Measurements from ENCODE around the gene ATXN2. TPM values are rescaled to one million over a fixed set of nuclear protein-coding genes. Genes with fewer than 3 reads are reported as not detected.

The ATXN2 gene
- total and polyA plus RNA-seq, 8 donors = 12.9 to 28.2 (median 19.4) TPM

DNA sequence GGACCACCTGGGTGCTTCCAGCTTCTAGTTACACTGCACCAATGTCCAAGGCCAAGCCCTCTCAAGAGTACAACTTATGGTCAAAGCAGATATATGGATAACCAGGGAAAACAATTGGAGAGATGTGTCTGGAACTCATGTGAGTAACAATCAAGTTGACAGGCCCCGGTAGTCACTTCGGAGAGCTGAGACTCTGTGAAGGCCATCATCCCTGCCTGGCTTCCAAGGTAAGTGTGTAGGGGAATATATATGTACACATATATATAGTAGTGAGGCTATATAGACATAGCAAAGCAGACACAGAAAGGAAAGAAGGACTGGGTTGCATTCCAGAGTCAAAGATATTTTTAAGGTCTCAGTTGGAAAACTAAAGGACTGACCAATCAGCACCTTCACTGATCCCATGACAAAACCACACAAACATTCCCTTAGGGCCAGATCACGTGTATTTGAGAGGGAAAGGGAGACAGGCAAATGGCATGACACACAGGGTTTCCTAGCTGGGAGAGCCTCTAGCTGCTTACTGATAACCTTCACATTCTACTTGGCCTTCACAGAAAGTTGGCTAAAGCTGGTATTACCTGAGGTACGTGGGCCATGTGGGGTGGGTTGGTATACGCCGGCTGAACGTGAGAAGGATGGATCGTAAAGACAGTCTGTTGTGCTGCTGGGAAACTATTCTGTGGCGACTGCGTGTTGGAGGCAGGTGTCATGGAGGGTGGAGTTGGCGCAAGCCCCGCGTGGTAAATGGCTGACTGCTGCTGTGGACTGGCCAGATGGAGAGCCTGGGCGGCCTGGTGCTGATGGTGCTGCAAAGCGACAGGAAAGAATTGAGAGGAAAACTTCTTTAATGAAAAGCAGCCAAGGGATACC is 143.4 kb downstream of the ATXN2 start:
- H3K9me3 ChIP-seq = no peaks in the 10 kb centered on the region
- ATAC-seq (no peak), FAIRE-seq (no peak), DNase-seq (no peak)
- 86 to 90% methylated on average over 15 of the region's 15 CpGs for WGBS, 2 donors
- intact Hi-C loops (cut with DNase I) = no loop called here
- no peaks in the 10 kb centered on the region for H3K27me3 ChIP-seq
- no peak overlapping the region for H3K4me3 ChIP-seq
- peaks cover 0 to 9% (median 0%) of the 10 kb centered on the region in 3 donors for H3K4me1 ChIP-seq
- TF ChIP-seq, protein P1, sequence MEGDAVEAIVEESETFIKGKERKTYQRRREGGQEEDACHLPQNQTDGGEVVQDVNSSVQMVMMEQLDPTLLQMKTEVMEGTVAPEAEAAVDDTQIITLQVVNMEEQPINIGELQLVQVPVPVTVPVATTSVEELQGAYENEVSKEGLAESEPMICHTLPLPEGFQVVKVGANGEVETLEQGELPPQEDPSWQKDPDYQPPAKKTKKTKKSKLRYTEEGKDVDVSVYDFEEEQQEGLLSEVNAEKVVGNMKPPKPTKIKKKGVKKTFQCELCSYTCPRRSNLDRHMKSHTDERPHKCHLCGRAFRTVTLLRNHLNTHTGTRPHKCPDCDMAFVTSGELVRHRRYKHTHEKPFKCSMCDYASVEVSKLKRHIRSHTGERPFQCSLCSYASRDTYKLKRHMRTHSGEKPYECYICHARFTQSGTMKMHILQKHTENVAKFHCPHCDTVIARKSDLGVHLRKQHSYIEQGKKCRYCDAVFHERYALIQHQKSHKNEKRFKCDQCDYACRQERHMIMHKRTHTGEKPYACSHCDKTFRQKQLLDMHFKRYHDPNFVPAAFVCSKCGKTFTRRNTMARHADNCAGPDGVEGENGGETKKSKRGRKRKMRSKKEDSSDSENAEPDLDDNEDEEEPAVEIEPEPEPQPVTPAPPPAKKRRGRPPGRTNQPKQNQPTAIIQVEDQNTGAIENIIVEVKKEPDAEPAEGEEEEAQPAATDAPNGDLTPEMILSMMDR (IDR thresholded peaks at IDR 0.05) = no peak
- peaks cover 0 to 39% (median 29%) of the 10 kb centered on the region in 3 donors for H3K36me3 ChIP-seq
- H3K27ac ChIP-seq = no peak overlapping the region

DNA sequence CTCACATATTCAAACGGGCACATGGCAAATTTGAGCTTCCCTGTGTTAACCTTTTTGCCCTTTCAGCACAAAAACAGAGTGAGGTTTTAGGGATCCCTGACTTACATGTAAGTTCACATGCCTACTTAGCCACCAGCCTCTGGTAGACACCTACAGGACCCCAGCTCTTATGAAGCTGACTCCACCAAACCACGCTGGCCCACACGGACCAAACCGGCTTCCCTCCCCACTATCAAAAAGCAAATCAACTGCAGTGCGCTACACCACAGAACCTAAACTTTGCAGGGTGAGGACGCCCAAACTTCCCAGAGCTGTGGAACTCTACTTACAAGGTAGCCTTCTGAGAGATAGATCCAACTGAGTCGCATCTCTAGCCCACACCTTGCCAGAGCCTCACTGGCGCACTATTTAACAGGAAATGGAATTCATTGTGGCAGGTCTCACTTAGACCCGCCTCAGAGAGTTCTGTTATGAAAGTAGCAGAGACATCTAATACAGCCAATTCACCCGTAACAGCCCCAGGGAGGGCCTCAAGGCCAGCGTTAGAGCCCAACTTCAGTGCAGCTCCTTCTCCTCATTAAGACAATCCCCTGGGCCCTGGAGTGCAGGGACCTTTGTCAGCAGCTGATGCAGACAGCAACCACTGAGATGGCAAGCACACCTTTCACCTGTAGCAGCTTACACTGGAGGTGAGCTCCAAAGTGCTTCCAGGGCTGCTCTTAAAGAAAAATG is 144.2 kb downstream of the ATXN2 start:
- intact Hi-C loops (cut with DNase I) = loop anchor here in 1 of 3 donors (5.0 kb wide), 1 partner anchor 58 kb away; no protein-coding TSS in a partner anchor
- H3K4me3 ChIP-seq = no peak overlapping the region
- H3K27me3 ChIP-seq = no peaks in the 10 kb centered on the region
- peaks cover 0 to 39% (median 32%) of the 10 kb centered on the region in 3 donors for H3K36me3 ChIP-seq
- DNase-seq (no peak), FAIRE-seq (no peak), ATAC-seq (no peak)
- H3K4me1 ChIP-seq = peaks cover 0 to 9% (median 0%) of the 10 kb centered on the region in 3 donors
- TF ChIP-seq, protein P1 (IDR thresholded peaks at IDR 0.05) = no peak
- 83% methylated on average over 11 of the region's 11 CpGs for WGBS, 2 donors
- no peak overlapping the region for H3K27ac ChIP-seq
- H3K9me3 ChIP-seq = no peaks in the 10 kb centered on the region

DNA sequence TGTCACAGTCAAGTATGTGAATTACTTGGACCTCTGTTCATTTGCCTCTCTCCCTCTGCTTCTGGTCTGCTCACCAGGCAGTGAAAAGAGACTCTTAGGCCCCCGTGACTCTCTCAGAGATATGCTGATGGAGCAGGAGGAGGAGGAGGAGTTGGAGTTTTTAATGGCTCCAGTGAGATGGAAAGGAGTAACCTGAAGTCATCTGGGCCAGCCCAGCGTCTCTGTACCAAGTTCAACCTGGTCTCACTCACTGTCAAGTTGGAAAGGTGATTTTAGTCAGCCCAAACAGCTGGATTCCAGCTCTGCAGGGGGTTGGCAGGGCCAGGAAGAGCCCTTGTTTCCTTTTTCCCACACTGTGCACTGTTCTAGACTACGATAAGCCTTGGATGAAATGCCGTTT is 144.8 kb downstream of the ATXN2 start:
- FAIRE-seq = no peak
- intact Hi-C loops (cut with DNase I) = loop anchor here in 1 of 3 donors (5.0 kb wide), 1 partner anchor 57 kb away; no protein-coding TSS in a partner anchor

DNA sequence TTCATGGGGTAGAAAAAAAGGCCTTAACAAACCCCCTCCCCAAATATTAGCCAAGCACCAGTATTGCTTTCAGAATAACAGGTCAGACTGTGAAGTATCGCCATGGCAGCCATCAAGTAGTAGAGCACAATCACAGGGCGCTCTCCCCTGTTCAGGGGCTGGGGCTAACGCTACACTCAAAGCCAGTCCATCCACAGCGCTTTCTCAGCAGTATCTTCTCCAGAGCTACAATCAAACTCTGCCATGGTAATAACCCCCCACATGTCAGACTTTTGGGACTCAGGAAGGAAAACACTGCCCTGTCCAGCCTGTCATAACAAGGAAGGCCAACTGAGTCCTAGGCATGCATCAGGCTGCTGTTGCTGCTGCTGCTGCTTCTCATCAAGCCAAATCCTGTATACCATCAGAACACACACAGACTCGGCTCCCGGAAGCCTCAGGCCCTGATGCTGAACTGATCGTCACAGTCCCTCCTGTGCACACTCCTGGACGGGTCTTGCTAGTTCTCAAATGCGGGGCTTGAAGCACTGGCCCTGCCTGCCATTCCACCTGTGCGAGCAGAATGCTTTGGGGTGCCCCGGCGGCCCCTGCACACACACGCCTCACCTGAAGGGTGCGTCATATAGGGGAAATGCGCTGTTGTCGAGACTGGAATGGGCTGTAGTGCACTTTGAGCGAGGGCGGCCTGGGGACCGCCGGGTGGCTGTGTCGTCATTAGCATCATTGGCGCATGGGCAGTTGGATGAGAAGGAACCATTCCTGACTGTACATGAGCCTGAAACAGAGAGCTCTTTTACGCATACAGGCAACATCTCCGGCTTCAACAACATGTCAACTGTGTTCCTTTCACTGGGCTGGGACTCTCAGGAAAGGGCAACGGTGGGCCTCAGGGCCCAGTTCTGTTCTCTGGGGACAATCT is 145.8 kb downstream of the ATXN2 start:
- DNase-seq = no peak
- intact Hi-C loops (cut with DNase I) = loop anchor here in 1 of 3 donors (5.0 kb wide), 1 partner anchor 56 kb away; no protein-coding TSS in a partner anchor
- 91 to 96% methylated on average over 25 of the region's 25 CpGs for WGBS, 2 donors
- no peaks in the 10 kb centered on the region for H3K9me3 ChIP-seq
- FAIRE-seq = no peak
- peaks cover 0 to 39% (median 32%) of the 10 kb centered on the region in 3 donors for H3K36me3 ChIP-seq
- H3K4me3 ChIP-seq = no peak overlapping the region
- H3K27me3 ChIP-seq = no peaks in the 10 kb centered on the region
- TF ChIP-seq, protein P1 (IDR thresholded peaks at IDR 0.05) = no peak
- no peak for ATAC-seq
- H3K4me1 ChIP-seq = no peaks in the 10 kb centered on the region
- H3K27ac ChIP-seq = no peak overlapping the region

More for the DNA sequence above, 144.8 kb downstream of the ATXN2 start:
- peaks cover 0 to 7% (median 0%) of the 10 kb centered on the region in 3 donors for H3K4me1 ChIP-seq
- no peak for DNase-seq
- no peak for ATAC-seq
- no peaks in the 10 kb centered on the region for H3K27me3 ChIP-seq
- H3K4me3 ChIP-seq = no peak overlapping the region
- TF ChIP-seq, protein P1 (IDR thresholded peaks at IDR 0.05) = no peak
- no peak overlapping the region for H3K27ac ChIP-seq
- WGBS, 2 donors = 75 to 77% methylated on average over 4 of the region's 4 CpGs
- H3K9me3 ChIP-seq = no peaks in the 10 kb centered on the region
- H3K36me3 ChIP-seq = peaks cover 0 to 39% (median 32%) of the 10 kb centered on the region in 3 donors
